A172 (cell line): ENCODE data around the gene MARS2. TPM values are rescaled to one million over a fixed set of nuclear protein-coding genes. Genes with fewer than 3 reads are reported as not detected.
"Not testable (repeated sequence)": the region's sequence is repeated elsewhere in the genome, so short reads cannot be mapped to it uniquely, and the experiment has no call there.

Source experiments
- DNase-seq: peaks from one replicate; pipeline ENCODE4 v3.0.0-alpha.2; 2015; ENCODE audit warnings: low spot score
- total RNA-seq: library from RNA; depleted of rRNA; stranded (reverse); fragments of >200 nt; shearing (Covaris generic); gene quantifications from 2 replicates; pipeline ENCODE4 v1.2.3, GENCODE V29; 2014; rRNA removed

Gene MARS2
- 3.5 and 5.6 TPM in 2 replicates for total RNA-seq

DNA sequence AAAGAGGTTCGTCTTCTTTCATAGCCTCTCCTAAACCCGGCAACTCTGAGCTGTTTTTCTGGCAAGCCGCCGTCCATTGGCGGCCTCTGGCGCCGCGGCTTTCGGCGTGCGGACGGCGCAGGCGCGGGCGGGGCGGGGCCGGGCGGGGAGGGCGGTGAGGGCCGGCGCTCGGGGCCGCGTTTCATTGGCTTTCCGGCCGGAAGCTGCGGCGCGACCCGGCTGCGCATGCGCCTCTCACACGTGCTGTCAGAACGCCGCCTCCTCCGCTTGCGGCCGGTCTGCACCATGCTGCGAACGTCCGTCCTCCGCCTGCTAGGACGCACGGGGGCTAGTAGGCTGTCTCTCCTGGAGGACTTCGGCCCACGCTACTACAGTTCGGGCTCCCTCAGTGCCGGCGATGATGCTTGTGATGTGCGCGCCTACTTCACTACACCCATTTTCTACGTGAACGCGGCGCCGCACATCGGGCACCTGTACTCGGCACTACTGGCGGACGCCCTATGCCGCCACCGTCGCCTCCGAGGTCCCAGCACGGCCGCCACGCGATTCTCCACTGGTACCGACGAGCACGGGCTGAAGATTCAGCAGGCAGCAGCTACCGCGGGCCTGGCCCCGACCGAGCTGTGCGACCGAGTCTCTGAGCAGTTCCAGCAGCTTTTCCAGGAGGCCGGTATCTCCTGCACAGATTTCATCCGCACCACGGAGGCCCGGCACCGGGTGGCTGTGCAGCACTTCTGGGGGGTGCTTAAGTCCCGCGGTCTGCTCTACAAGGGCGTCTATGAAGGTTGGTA lies at the start of gene MARS2:
MARS2 (plus strand) TSS at position 249 of the 791 bp plus-strand sequence; CDS start at position 286, 37 bp downstream.
- DNase-seq = peak; percentile 85

GRCh38 chr2:197657562-197657961 lies 47.6 kb upstream of the MARS2 start:
- no peak for DNase-seq

GRCh38 chr2:197661626-197662025 lies 43.5 kb upstream of the MARS2 start:
- no peak for DNase-seq

DNA sequence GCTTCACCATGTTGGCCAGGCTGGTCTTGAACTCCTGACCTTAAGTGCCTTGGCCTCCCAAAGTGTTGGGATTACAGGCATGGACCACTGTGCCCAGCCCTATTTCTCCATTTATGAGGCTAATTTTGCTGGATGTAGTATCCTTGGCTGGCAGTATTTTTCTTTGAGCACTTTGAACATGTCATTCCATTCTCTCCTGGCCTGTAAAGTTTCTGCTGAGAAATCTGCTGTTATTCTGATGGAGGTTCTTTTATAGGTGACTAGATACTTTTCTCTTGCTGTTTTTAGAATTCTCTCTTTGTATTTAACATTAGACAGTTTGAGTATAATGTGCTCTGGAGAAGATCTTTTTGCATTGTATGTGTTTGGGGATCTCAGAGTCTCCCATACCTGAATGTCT lies 38.9 kb upstream of the MARS2 start:
- no peak for DNase-seq

GRCh38 chr2:197668296-197668695 lies 36.9 kb upstream of the MARS2 start:
- no peak for DNase-seq

DNA sequence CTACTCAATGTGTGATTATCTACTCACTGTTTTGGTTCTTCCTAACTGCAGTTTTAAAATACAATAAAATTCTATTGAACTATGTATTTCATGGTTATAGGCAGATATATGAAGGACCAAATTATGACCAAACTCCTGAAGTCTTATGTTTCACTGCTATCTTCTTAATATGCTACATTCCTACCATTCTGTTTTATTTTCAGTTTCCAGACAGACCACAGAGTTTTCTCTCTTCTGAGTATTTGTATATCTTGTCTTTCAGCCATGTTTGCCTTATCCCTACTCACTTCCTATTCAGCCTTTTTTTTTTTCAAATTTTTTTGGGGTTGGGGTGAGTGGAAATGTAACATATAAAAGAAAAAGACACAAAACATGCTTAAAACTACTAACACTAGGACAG lies 36.1 kb upstream of the MARS2 start:
- no peak for DNase-seq

DNA sequence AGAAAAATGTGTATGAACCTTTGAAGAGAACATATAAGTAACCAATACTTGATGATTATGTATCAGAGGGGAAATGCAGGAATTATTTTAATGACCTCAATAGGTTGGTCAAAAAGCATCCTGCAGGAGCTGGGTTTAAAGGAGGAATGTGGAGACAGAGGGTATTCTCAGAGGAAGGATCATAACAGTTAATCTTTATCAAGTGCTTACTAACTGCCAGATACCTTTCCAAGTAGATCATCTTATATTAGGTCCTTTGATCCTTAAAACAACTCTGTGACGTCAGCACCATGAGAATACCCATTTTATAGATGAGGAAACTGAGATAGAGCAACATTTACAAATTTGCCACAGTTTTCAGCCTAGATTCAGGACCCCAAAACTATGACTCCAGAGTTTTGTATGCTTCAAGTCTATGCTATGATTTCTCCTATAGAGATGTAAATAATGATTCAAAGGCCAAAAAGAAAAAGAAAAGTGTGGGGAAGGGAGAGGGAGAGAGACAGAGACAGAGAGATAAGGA lies 32.7 kb upstream of the MARS2 start:
- DNase-seq = no peak

DNA sequence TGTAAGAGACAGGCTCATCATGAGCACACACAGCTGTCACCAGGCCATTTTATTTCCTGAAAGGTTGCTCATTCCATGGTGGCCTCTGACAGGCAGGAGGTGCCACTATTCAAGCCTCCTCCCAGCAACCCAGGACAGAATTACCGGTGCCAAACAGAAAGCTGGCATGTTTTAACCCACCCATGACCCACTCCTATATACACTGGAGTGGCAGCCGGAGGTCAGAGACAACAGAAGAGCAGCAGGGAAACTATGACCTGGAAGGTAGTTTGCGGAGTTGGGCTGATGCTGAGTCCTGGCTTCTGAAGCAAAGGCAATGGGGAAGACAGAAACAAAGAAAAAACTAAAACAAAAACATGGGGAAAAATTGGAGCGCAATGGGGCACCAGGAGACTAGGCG lies 32.1 kb upstream of the MARS2 start:
- DNase-seq = no peak

- DNase-seq = no peak
These were observed 31.6 kb upstream of the MARS2 start for GRCh38 chr2:197673606-197674005.

- DNase-seq = no peak
These were observed 31.1 kb upstream of the MARS2 start for GRCh38 chr2:197674060-197674459.

- DNase-seq = no peak
These were observed 30.6 kb upstream of the MARS2 start for GRCh38 chr2:197674591-197674990.

DNA sequence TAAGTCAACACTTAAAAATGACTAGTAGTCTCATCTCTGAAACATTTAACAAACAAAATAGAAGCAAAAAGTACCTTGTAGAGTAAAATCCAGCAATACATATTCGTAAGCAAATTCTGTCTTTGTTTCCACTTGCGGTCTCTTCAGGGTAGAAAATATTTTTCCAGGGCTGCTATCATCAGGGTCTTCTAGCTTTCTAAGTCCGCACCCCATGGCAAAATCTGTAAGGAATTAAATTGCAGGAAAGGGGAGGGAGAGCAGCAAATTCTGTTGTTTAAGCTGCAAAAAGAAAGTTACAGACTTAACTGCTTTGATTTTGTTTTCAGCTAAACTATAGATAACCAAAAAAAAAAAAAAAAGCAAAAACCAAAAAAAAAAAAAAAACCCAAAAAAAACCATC lies 29.9 kb upstream of the MARS2 start, which contains the start of gene RFTN2:
RFTN2 (minus strand) TSS at position 342 of the 400 bp plus-strand sequence; CDS start at position 213, 129 bp downstream.
- DNase-seq = no peak

- DNase-seq = no peak
These were observed 29.4 kb upstream of the MARS2 start for GRCh38 chr2:197675711-197676188.

DNA sequence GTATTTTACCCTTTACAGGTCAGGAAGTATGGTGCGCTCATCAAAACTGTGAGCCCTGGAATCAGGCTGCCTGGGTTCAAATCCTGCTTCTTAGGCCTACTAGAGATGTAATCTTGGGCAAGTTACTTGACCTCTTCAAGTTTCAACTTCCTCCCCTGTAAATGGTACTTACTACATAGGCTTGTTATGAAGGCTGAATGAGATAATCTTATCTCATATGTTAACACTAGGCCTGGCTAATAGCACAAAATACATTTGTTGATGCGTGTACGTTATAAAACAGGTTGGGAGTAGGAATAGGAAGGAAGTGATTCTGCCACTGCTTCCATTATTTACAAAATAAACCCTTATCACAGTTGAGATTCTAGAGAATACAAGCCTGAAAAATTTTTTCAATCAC lies 28.1 kb upstream of the MARS2 start:
- no peak for DNase-seq

- DNase-seq = peak; percentile 11
These were observed 27.7 kb upstream of the MARS2 start for GRCh38 chr2:197677483-197677882.

DNA sequence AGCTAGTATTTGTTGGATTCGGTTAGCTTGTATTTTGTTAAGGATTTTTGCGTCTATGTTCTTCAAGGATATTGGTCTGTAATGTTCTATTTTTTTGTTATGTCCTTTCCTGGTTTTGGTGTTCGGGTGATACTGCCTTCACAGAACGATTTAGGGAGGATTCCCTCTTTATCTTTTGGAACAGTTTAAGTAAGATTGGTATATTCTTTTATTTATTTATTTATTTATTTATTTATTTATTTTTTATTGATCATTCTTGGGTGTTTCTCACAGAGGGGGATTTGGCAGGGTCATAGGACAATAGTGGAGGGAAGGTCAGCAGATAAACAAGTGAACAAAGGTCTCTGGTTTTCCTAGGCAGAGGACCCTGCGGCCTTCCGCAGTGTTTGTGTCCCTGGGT lies 10.0 kb upstream of the MARS2 start:
- not testable (repeated sequence) for DNase-seq

DNA sequence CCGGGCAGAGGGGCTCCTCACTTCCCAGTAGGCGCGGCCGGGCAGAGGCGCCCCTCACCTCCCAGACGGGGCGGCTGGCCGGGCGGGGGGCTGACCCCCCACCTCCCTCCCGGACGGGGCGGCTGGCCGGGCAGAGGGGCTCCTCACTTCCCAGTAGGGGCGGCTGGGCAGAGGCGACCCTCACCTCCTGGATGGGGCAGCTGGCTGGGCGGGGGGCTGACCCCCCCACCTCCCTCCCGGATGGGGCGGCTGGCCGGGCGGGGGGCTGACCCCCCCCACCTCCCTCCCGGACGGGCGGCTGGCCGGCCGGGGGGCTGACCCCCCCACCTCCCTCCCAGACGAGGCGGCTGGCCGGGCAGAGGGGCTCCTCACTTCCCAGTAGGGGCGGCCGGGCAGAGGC lies 9.2 kb upstream of the MARS2 start:
- not testable (repeated sequence) for DNase-seq

DNA sequence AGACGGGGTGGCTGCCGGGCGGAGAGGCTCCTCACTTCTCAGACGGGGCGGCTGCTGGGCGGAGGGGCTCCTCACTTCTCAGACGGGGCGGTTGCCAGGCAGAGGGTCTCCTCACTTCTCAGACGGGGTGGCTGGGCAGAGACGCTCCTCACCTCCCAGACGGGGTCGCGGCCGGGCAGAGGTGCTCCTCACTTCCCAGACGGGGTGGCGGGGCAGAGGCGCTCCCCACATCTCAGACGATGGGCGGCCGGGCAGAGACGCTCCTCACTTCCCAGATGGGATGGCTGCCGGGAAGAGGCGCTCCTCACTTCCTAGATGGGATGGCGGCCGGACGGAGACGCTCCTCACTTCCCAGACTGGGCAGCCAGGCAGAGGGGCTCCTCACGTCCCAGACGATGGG lies 8.6 kb upstream of the MARS2 start:
- not testable (repeated sequence) for DNase-seq

DNA sequence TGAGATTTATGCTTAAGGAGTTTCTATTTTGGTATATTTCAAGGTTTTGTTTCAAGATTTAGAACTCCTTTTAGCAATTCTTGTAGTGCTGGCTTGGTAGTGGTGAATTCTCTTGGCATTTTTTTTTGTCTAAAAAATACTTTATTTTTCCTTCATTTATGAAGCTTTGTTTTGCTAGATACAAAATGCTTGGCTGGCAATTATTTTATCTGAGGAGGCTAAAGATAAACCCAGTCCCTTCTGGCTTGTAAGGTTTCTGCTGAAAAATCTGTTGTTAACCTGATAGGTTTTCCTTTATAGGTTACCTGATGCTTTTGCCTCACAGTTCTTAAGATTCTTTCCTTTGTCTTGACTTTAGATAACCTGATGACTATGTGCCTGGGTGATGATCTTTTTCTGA lies 5.4 kb upstream of the MARS2 start:
- DNase-seq = not testable (repeated sequence)

- no peak for DNase-seq
These were observed 4.2 kb upstream of the MARS2 start for GRCh38 chr2:197700960-197701359.

DNA sequence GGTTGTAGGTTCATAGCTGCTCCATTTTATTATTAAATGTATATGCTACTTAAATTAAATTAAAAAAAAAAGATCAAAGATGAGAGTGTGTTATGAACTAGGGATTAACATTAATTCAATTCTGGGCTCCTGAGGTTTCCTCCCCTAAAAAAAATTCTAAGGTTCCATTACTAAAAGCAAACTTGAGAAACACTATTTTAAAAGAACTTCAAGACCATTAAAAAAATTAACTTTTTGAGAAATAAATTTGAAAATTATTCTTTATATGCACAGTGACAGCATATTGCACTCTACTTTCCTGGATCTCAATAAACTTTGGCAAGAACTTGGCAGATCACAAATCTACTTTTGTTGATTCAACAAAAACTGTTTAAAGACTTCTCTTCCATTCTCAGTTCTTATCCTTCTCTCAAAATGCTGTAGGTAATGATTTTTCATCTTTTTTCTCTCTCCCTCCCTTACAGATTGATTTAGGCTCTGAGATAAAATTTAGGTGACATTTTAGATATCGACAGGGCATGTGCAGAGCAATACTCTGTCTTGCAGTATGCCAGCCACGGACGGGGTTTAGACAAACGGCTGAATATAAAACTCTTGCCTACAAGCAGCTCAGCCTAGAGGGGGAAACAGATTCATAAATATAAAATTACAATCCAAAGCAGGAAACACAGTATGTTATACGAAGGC lies 592 bp upstream of the MARS2 start:
- DNase-seq = no peak
